Mesenchymal stem cell (in vitro differentiated cells and primary cell): Measurements from ENCODE around the gene CDC42SE2.

Experiments used
- DNase-seq: peaks from one replicate; pipeline ENCODE4 v3.0.0-alpha.2; 2013
- H2AFZ ChIP-seq: one replicate; pipeline ENCODE4 v1.6.1; 2013; ENCODE audit warnings: low read depth, mild to moderate bottlenecking, control low read depth, inconsistent platforms, low read length, moderate library complexity
- H2AK5ac ChIP-seq: 2 replicates; pipeline ENCODE4 v1.6.1; 2013; ENCODE audit warnings: low read length, moderate library complexity, mild to moderate bottlenecking, inconsistent platforms; ENCODE audit not compliant: severe bottlenecking
- H2BK120ac ChIP-seq: one replicate; pipeline ENCODE4 v1.6.1; 2013; ENCODE audit warnings: low read depth, mild to moderate bottlenecking, inconsistent platforms, low read length, moderate library complexity
- H2BK12ac ChIP-seq, 2 experiments: one replicate each; pipeline ENCODE4 v1.6.1; 2013; ENCODE audit warnings: inconsistent platforms in 2 of 2, low read length in 2 of 2, mild to moderate bottlenecking in 2 of 2, moderate library complexity in 2 of 2, control low read depth in 1 of 2
- H2BK15ac ChIP-seq: one replicate; pipeline ENCODE4 v1.6.1; 2013; ENCODE audit warnings: mild to moderate bottlenecking, low read depth, inconsistent platforms; ENCODE audit not compliant: poor library complexity, severe bottlenecking
- H2BK5ac ChIP-seq: 2 replicates; pipeline ENCODE4 v1.6.1; 2013; ENCODE audit warnings: low read depth, mild to moderate bottlenecking, low read length, control low read depth, inconsistent platforms; ENCODE audit not compliant: poor library complexity, severe bottlenecking
- H3K14ac ChIP-seq, 2 experiments: one replicate each; pipeline ENCODE4 v1.6.1; 2013; ENCODE audit warnings: inconsistent platforms in 2 of 2, low read length in 2 of 2, control low read depth in 1 of 2, mild to moderate bottlenecking in 1 of 2, moderate library complexity in 1 of 2
- H3K18ac ChIP-seq, 2 experiments: one replicate each; pipeline ENCODE4 v1.6.1; 2013; ENCODE audit warnings: inconsistent platforms in 2 of 2, low read length in 2 of 2, control low read depth in 1 of 2, low read depth in 1 of 2, mild to moderate bottlenecking in 1 of 2
- H3K23ac ChIP-seq, 2 experiments: one replicate each; pipeline ENCODE4 v1.6.1; 2013; ENCODE audit warnings: inconsistent platforms in 2 of 2, low read length in 2 of 2, mild to moderate bottlenecking in 2 of 2, moderate library complexity in 2 of 2, control low read depth in 1 of 2
- H3K27ac ChIP-seq: 2 replicates; pipeline ENCODE4 v1.5.1; 2013; ENCODE audit warnings: mild to moderate bottlenecking, moderate library complexity, low read length, control low read depth, inconsistent platforms; ENCODE audit not compliant: poor library complexity, severe bottlenecking
- H3K27me3 ChIP-seq, 2 experiments: 2 replicates each; pipeline versions ENCODE4 v1.6.1 to v1.7.0; 2013; ENCODE audit warnings: low read length in 2 of 2, mild to moderate bottlenecking in 2 of 2, moderate library complexity in 2 of 2, control low read depth in 1 of 2, inconsistent platforms in 1 of 2; ENCODE audit not compliant: control insufficient read depth in 1 of 2, insufficient read depth in 1 of 2
- H3K36me3 ChIP-seq, 2 experiments: 2 replicates each; pipeline versions ENCODE4 v1.6.1 to v1.7.0; 2013; ENCODE audit warnings: low read length in 2 of 2, control low read depth in 1 of 2, inconsistent platforms in 1 of 2, low read depth in 1 of 2, mild to moderate bottlenecking in 1 of 2; ENCODE audit not compliant: insufficient read depth in 2 of 2, control insufficient read depth in 1 of 2
- H3K4ac ChIP-seq, 2 experiments: one replicate each; pipeline ENCODE4 v1.6.1; 2013; ENCODE audit warnings: inconsistent platforms in 2 of 2, low read length in 2 of 2, mild to moderate bottlenecking in 2 of 2, moderate library complexity in 2 of 2, control low read depth in 1 of 2, low read depth in 1 of 2
- H3K4me1 ChIP-seq: 2 replicates; pipeline ENCODE4 v1.6.1; 2013; ENCODE audit warnings: low read depth, low read length, control low read depth; ENCODE audit not compliant: control insufficient read depth, insufficient read depth
- H3K4me2 ChIP-seq: 2 replicates; pipeline ENCODE4 v1.6.1; 2013; ENCODE audit warnings: low read length, mild to moderate bottlenecking, inconsistent platforms; ENCODE audit not compliant: poor library complexity, severe bottlenecking
- H3K4me3 ChIP-seq, 2 experiments: 2 replicates each; pipeline versions ENCODE4 v1.5.1 to v1.7.0; 2013; ENCODE audit warnings: low read length in 2 of 2, mild to moderate bottlenecking in 2 of 2, control low read depth in 1 of 2, low read depth in 1 of 2; ENCODE audit not compliant: insufficient read depth in 1 of 2
- H3K79me1 ChIP-seq: replicated peaks from 2 replicates; pipeline ENCODE4 v1.6.1; 2013; ENCODE audit warnings: mild to moderate bottlenecking, control low read depth, low read length, inconsistent platforms; ENCODE audit not compliant: poor library complexity, severe bottlenecking
- H3K9ac ChIP-seq: 2 replicates; pipeline ENCODE4 v1.7.0; 2013; ENCODE audit warnings: mild to moderate bottlenecking, low read length, moderate library complexity
- H3K9me3 ChIP-seq: 2 replicates; pipeline ENCODE4 v1.7.0; 2013; ENCODE audit warnings: mild to moderate bottlenecking, low read length; ENCODE audit not compliant: control insufficient read depth
- H4K8ac ChIP-seq: one replicate; pipeline ENCODE4 v1.6.1; 2013; ENCODE audit warnings: inconsistent platforms, mild to moderate bottlenecking, low read length, moderate library complexity
- H4K91ac ChIP-seq: one replicate; pipeline ENCODE4 v1.6.1; 2013; ENCODE audit warnings: mild to moderate bottlenecking, low read length, inconsistent platforms
- WGBS: methylation state at CpG from one replicate; pipeline ENCODE4 v1.1.7; 2013; ENCODE audit warnings: mixed read lengths; 5-methylcytosine and 5-hydroxymethylcytosine counted together

Gene CDC42SE2

GRCh38 chr5:131431794-131432193, 167.9 kb downstream of the CDC42SE2 start:
- Histone ChIP-seq H4K8ac (no peak overlapping the region), H2AFZ (no peak overlapping the region), H3K18ac (no peak overlapping the region), H3K23ac (no peak overlapping the region), H3K27ac (no peak overlapping the region), H3K79me1 (peaks cover 7% of the 10 kb centered on the region), H4K91ac (no peak overlapping the region), H2AK5ac (no peak overlapping the region), H2BK12ac (no peak overlapping the region), H3K14ac (no peak overlapping the region), H3K4me1 (no peaks in the 10 kb centered on the region), H3K4me3 (no peak overlapping the region), H3K4ac (no peak overlapping the region), H3K36me3 (peaks cover 13 to 62% of the 10 kb centered on the region in 2 experiments), H3K9me3 (no peaks in the 10 kb centered on the region), H2BK120ac (no peak overlapping the region), H3K4me2 (no peak overlapping the region), H3K27me3 (no peaks in the 10 kb centered on the region), H2BK15ac (no peak overlapping the region), H3K9ac (no peak overlapping the region), H2BK5ac (no peak overlapping the region)
- DNase-seq = no peak
- WGBS = 69% methylated on average over 2 of the region's 2 CpGs

- no peak overlapping the region for H2BK15ac ChIP-seq
- no peak overlapping the region for H3K4me3 ChIP-seq
- 98% methylated on average over 1 of the region's 1 CpG for WGBS
- H2BK12ac ChIP-seq = no peak overlapping the region
- no peak overlapping the region for H2AFZ ChIP-seq
- H2BK5ac ChIP-seq = no peak overlapping the region
- no peak overlapping the region for H2BK120ac ChIP-seq
- no peak overlapping the region for H3K27ac ChIP-seq
- H3K4me1 ChIP-seq = no peaks in the 10 kb centered on the region
- peaks cover 9% of the 10 kb centered on the region for H3K79me1 ChIP-seq
- no peak overlapping the region for H4K91ac ChIP-seq
- no peak overlapping the region for H3K9ac ChIP-seq
- H3K4me2 ChIP-seq = no peak overlapping the region
- no peak overlapping the region for H3K23ac ChIP-seq
- no peak overlapping the region for H4K8ac ChIP-seq
- H3K14ac ChIP-seq = no peak overlapping the region
- H3K4ac ChIP-seq = no peak overlapping the region
- H3K18ac ChIP-seq = no peak overlapping the region
- DNase-seq = no peak
- no peaks in the 10 kb centered on the region for H3K27me3 ChIP-seq
- peaks cover 12 to 70% of the 10 kb centered on the region in 2 experiments for H3K36me3 ChIP-seq
- H2AK5ac ChIP-seq = no peak overlapping the region
- no peaks in the 10 kb centered on the region for H3K9me3 ChIP-seq
Observed at GRCh38 chr5:131433109-131433508, 169.3 kb downstream of the CDC42SE2 start.

- Histone ChIP-seq H3K4me3 (no peak overlapping the region), H4K8ac (no peak overlapping the region), H2AK5ac (no peak overlapping the region), H3K79me1 (peaks cover 9% of the 10 kb centered on the region), H3K4me2 (no peak overlapping the region), H3K18ac (no peak overlapping the region), H3K27ac (no peak overlapping the region), H3K4ac (no peak overlapping the region), H2BK120ac (no peak overlapping the region), H3K36me3 (peaks cover 17 to 73% of the 10 kb centered on the region in 2 experiments), H2BK12ac (no peak overlapping the region), H3K14ac (no peak overlapping the region), H2BK5ac (no peak overlapping the region), H4K91ac (no peak overlapping the region), H3K9ac (no peak overlapping the region), H2BK15ac (no peak overlapping the region), H3K27me3 (no peaks in the 10 kb centered on the region), H3K23ac (no peak overlapping the region), H2AFZ (no peak overlapping the region), H3K9me3 (no peaks in the 10 kb centered on the region), H3K4me1 (no peaks in the 10 kb centered on the region)
- 100% methylated on average over 2 of the region's 2 CpGs for WGBS
- DNase-seq = no peak
Observed at GRCh38 chr5:131436081-131436480, 172.2 kb downstream of the CDC42SE2 start.

DNA sequence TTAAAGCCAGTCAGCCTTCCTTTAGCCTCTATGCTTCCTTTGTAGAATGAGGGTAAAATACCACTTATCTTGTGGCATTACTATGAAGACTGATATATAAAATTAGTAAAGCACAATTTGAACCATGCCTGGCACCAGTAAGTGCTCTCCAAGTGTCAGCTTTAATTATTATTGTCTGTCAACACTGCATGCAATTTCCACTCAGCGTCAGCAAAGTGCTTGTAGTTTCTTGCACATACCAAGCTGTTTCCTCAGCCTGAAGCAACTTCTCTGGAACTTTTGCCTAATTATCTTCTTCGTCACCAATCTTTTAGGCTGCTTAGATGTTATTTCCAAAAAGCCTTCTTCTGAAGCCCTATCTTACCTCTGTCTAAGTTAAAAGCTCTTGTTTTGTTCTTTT, 177.3 kb downstream of the CDC42SE2 start:
- Histone ChIP-seq H3K4me2 (no peak overlapping the region), H2BK120ac (no peak overlapping the region), H2BK15ac (no peak overlapping the region), H3K27ac (no peak overlapping the region), H3K23ac (no peak overlapping the region), H4K91ac (no peak overlapping the region), H2AK5ac (no peak overlapping the region), H3K27me3 (no peaks in the 10 kb centered on the region), H2AFZ (no peak overlapping the region), H4K8ac (no peak overlapping the region), H3K18ac (no peak overlapping the region), H3K9me3 (no peaks in the 10 kb centered on the region), H2BK12ac (no peak overlapping the region), H3K79me1 (peaks cover 10% of the 10 kb centered on the region), H3K36me3 (peaks cover 11 to 71% of the 10 kb centered on the region in 2 experiments), H3K4me1 (no peaks in the 10 kb centered on the region), H3K4me3 (no peak overlapping the region), H3K9ac (no peak overlapping the region), H3K14ac (no peak overlapping the region), H3K4ac (no peak overlapping the region), H2BK5ac (no peak overlapping the region)
- 93% methylated on average over 2 of the region's 2 CpGs for WGBS
- DNase-seq = no peak
